HEK293 (cell line): ENCODE results near the gene SKOR1.

Source experiments
- CTCF ChIA-PET: fragments of 350-600 bp; formaldehyde crosslinking; extraction: SDS; loops from one replicate; lab custom pipeline; 2021; ENCODE audit warnings: antibody characterized with exemption; lab: Yijun Ruan, JAX
- POLR2A ChIA-PET: fragments of 300-600 bp; formaldehyde crosslinking; extraction: SDS; loops from one replicate; lab custom pipeline; 2020; ENCODE audit warnings: antibody characterized with exemption, inconsistent platforms; lab: Yijun Ruan, JAX
- H3K27ac ChIP-seq: fragments of 200-500 bp; sonication (Bioruptor generic); 2 replicates; pipeline ENCODE4 v1.5.1; 2014; ENCODE audit warnings: low read depth, low read length, control low read depth, inconsistent platforms; ENCODE audit errors: extremely low read depth
- H3K36me3 ChIP-seq, 2 experiments: fragments of 200-500 bp in 1 of 2; sonication (Bioruptor generic) in 1 of 2; 1 replicate in 1 of 2; 2 replicates in 1 of 2; pipeline ENCODE4 v1.5.1; 2014 to 2017; ENCODE audit warnings: inconsistent platforms in 2 of 2, low read length in 2 of 2; ENCODE audit not compliant: control insufficient read depth in 2 of 2, insufficient read depth in 1 of 2
- H3K4me1 ChIP-seq: fragments of 200-500 bp; sonication (Bioruptor generic); 2 replicates; pipeline ENCODE4 v1.5.1; 2014; ENCODE audit warnings: mild to moderate bottlenecking, low read length, inconsistent platforms; ENCODE audit not compliant: control insufficient read depth, insufficient read depth
- H3K4me3 ChIP-seq: 2 replicates; pipeline ENCODE4 v1.5.1; 2011; ENCODE audit warnings: low read depth, mild to moderate bottlenecking, control low read depth, low read length, moderate library complexity
- H3K9me3 ChIP-seq: fragments of 200-500 bp; sonication (Bioruptor generic); 2 replicates; pipeline ENCODE4 v1.5.1; 2014; ENCODE audit warnings: low read depth, low read length, inconsistent platforms; ENCODE audit not compliant: control insufficient read depth, insufficient read depth
- SCRT2 ChIP-seq: fragments of 450-650 bp; formaldehyde crosslinking; IDR thresholded peaks from 2 replicates; pipeline ENCODE4 v1.5.1; 2016; ENCODE audit warnings: missing biosample characterization, missing genetic modification characterization
- ZBTB1 ChIP-seq: fragments of 450-650 bp; formaldehyde crosslinking; IDR thresholded peaks from 2 replicates; pipeline ENCODE4 v1.5.1; 2016; ENCODE audit warnings: missing biosample characterization, missing genetic modification characterization
- ZBTB20 ChIP-seq: fragments of 450-650 bp; formaldehyde crosslinking; IDR thresholded peaks from 2 replicates; pipeline ENCODE4 v1.5.1; 2016; ENCODE audit warnings: missing biosample characterization, missing genetic modification characterization
- ZBTB21 ChIP-seq: fragments of 450-650 bp; formaldehyde crosslinking; IDR thresholded peaks from 2 replicates; pipeline ENCODE4 v1.5.1; 2017; ENCODE audit warnings: missing biosample characterization, missing genetic modification characterization
- ZNF174 ChIP-seq: fragments of 450-650 bp; formaldehyde crosslinking; IDR thresholded peaks from 2 replicates; pipeline ENCODE4 v1.5.0; 2017; ENCODE audit warnings: missing biosample characterization, mild to moderate bottlenecking, missing genetic modification characterization
- ZNF175 ChIP-seq: fragments of 450-650 bp; formaldehyde crosslinking; IDR thresholded peaks from 2 replicates; pipeline ENCODE4 v1.5.1; 2016; ENCODE audit warnings: missing biosample characterization, missing genetic modification characterization
- ZNF23 ChIP-seq: fragments of 450-650 bp; formaldehyde crosslinking; IDR thresholded peaks from 2 replicates; pipeline ENCODE4 v1.5.1; 2016; ENCODE audit warnings: missing biosample characterization, missing genetic modification characterization, borderline replicate concordance
- ZNF239 ChIP-seq: fragments of 450-650 bp; formaldehyde crosslinking; IDR thresholded peaks from 2 replicates; pipeline ENCODE4 v1.5.1; 2016; ENCODE audit warnings: missing biosample characterization, missing genetic modification characterization
- ZNF555 ChIP-seq: fragments of 450-650 bp; formaldehyde crosslinking; conservative IDR thresholded peaks from 2 replicates; pipeline ENCODE4 v1.5.1; 2017; ENCODE audit warnings: missing biosample characterization, mild to moderate bottlenecking, missing genetic modification characterization, inconsistent platforms
- ZNF585B ChIP-seq: fragments of 450-650 bp; formaldehyde crosslinking; IDR thresholded peaks from 2 replicates; pipeline ENCODE4 v1.5.1; 2016; ENCODE audit warnings: missing biosample characterization, missing genetic modification characterization
- ZNF664 ChIP-seq: fragments of 450-650 bp; formaldehyde crosslinking; IDR thresholded peaks from 2 replicates; pipeline ENCODE4 v1.5.1; 2016; ENCODE audit warnings: missing biosample characterization, missing genetic modification characterization
- ZNF707 ChIP-seq: fragments of 450-650 bp; formaldehyde crosslinking; IDR thresholded peaks from 2 replicates; pipeline ENCODE4 v1.5.1; 2016; ENCODE audit warnings: missing biosample characterization, missing genetic modification characterization
- ZNF747 ChIP-seq: fragments of 450-650 bp; formaldehyde crosslinking; IDR thresholded peaks from 2 replicates; pipeline ENCODE4 v1.5.1; 2016; ENCODE audit warnings: missing biosample characterization, missing genetic modification characterization
- ZNF776 ChIP-seq: fragments of 450-650 bp; formaldehyde crosslinking; IDR thresholded peaks from 2 replicates; pipeline ENCODE4 v1.5.0; 2017; ENCODE audit warnings: missing biosample characterization, missing genetic modification characterization, borderline replicate concordance
- ZNF843 ChIP-seq: fragments of 450-650 bp; formaldehyde crosslinking; IDR thresholded peaks from 2 replicates; pipeline ENCODE4 v1.5.1; 2016; ENCODE audit warnings: missing biosample characterization, missing genetic modification characterization
- TF ChIP-seq, protein P1 (sequence below): fragments of 450-650 bp; formaldehyde crosslinking; IDR thresholded peaks from 2 replicates; pipeline ENCODE4 v1.5.1; 2016; ENCODE audit warnings: missing biosample characterization, missing genetic modification characterization
- TF ChIP-seq, protein P2 (sequence below): fragments of 450-650 bp; formaldehyde crosslinking; conservative IDR thresholded peaks from 2 replicates; pipeline ENCODE4 v1.5.1; 2016; ENCODE audit warnings: low read depth, missing biosample characterization, missing genetic modification characterization
- TF ChIP-seq, protein P3 (sequence below): fragments of 450-650 bp; formaldehyde crosslinking; IDR thresholded peaks from 2 replicates; pipeline ENCODE4 v1.5.1; 2016; ENCODE audit warnings: missing biosample characterization, missing genetic modification characterization, low read depth

SKOR1 gene

DNA sequence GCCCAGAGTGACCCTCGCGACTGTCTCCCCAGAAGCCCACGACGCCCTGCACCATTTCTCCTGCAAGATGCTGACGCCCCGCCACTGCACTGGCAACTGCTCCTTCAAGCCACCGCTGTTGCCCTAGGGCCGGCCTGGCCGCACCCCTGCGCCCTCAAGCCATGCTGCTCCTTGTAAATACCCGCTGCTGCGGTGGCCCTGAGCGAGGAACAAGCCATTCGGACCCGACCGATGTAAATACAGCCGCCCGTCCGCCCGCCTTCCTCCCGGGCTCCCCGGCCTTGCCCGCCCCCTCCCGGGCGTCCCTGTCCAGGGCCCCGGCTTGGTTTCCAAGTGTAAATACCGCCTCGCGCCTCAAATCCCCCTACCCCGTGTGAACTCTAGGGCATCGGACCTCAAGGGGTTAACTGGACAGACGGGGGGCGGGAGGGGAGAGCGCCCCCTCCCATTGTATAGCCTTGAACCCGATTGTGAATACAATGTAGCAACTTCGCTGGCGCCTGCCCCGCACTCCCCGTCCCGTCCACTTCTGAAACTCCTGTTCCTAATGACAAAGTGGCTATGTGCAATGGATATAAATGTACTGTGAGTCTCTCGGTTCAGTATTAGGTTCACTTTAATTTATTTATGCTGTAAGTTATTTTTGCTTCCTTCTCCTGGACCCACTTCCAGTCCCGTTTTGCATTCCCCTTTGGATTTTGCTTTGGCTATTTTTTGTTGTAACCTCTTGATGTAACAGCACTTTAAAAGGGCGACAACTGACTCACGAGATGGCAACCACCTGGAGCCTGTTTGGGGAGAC is 8.6 kb downstream of the SKOR1 start:
- ChIA-PET POLR2A (no interaction called here), CTCF (interaction anchor here (0.7 kb wide), 1 partner anchor 42 kb away, joined by 8 read pairs; no protein-coding TSS in a partner anchor)
- TF ChIP-seq, protein P1, sequence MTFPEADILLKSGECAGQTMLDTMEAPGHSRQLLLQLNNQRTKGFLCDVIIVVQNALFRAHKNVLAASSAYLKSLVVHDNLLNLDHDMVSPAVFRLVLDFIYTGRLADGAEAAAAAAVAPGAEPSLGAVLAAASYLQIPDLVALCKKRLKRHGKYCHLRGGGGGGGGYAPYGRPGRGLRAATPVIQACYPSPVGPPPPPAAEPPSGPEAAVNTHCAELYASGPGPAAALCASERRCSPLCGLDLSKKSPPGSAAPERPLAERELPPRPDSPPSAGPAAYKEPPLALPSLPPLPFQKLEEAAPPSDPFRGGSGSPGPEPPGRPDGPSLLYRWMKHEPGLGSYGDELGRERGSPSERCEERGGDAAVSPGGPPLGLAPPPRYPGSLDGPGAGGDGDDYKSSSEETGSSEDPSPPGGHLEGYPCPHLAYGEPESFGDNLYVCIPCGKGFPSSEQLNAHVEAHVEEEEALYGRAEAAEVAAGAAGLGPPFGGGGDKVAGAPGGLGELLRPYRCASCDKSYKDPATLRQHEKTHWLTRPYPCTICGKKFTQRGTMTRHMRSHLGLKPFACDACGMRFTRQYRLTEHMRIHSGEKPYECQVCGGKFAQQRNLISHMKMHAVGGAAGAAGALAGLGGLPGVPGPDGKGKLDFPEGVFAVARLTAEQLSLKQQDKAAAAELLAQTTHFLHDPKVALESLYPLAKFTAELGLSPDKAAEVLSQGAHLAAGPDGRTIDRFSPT (tag by site-specific recombination) = no peak
- TF ChIP-seq ZBTB21 = no peak
- TF ChIP-seq, protein P2, sequence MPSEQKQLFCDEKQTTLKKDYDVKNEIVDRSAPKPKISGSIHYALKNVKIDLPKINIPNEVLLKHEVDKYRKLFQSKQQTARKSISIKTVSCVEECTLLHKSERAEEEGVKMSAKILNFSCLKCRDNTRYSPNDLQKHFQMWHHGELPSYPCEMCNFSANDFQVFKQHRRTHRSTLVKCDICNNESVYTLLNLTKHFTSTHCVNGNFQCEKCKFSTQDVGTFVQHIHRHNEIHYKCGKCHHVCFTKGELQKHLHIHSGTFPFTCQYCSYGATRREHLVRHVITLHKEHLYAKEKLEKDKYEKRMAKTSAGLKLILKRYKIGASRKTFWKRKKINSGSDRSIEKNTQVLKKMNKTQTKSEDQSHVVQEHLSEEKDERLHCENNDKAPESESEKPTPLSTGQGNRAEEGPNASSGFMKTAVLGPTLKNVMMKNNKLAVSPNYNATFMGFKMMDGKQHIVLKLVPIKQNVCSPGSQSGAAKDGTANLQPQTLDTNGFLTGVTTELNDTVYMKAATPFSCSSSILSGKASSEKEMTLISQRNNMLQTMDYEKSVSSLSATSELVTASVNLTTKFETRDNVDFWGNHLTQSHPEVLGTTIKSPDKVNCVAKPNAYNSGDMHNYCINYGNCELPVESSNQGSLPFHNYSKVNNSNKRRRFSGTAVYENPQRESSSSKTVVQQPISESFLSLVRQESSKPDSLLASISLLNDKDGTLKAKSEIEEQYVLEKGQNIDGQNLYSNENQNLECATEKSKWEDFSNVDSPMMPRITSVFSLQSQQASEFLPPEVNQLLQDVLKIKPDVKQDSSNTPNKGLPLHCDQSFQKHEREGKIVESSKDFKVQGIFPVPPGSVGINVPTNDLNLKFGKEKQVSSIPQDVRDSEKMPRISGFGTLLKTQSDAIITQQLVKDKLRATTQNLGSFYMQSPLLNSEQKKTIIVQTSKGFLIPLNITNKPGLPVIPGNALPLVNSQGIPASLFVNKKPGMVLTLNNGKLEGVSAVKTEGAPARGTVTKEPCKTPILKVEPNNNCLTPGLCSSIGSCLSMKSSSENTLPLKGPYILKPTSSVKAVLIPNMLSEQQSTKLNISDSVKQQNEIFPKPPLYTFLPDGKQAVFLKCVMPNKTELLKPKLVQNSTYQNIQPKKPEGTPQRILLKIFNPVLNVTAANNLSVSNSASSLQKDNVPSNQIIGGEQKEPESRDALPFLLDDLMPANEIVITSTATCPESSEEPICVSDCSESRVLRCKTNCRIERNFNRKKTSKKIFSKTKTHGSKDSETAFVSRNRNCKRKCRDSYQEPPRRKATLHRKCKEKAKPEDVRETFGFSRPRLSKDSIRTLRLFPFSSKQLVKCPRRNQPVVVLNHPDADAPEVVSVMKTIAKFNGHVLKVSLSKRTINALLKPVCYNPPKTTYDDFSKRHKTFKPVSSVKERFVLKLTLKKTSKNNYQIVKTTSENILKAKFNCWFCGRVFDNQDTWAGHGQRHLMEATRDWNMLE (tag by site-specific recombination) = no peak
- no peak for TF ChIP-seq ZNF664 (tag by site-specific recombination)
- TF ChIP-seq ZNF585B (tag by site-specific recombination) = no peak
- TF ChIP-seq ZNF747 (tag by site-specific recombination) = no peak
- TF ChIP-seq, protein P3, sequence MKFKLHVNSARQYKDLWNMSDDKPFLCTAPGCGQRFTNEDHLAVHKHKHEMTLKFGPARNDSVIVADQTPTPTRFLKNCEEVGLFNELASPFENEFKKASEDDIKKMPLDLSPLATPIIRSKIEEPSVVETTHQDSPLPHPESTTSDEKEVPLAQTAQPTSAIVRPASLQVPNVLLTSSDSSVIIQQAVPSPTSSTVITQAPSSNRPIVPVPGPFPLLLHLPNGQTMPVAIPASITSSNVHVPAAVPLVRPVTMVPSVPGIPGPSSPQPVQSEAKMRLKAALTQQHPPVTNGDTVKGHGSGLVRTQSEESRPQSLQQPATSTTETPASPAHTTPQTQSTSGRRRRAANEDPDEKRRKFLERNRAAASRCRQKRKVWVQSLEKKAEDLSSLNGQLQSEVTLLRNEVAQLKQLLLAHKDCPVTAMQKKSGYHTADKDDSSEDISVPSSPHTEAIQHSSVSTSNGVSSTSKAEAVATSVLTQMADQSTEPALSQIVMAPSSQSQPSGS = no peak
- no peak for TF ChIP-seq ZNF776
- TF ChIP-seq ZNF555 = no peak
- no peak for TF ChIP-seq ZNF707
- TF ChIP-seq ZNF175 = no peak
- TF ChIP-seq SCRT2 (tag by site-specific recombination) = no peak
- no peak for TF ChIP-seq ZBTB1 (tag by site-specific recombination)
- no peak for TF ChIP-seq ZNF239 (tag by site-specific recombination)
- TF ChIP-seq ZNF843 (tag by site-specific recombination) = no peak
- no peak for TF ChIP-seq ZBTB20 (tag by site-specific recombination)
- TF ChIP-seq ZNF174 = no peak
- no peak for TF ChIP-seq ZNF23 (tag by site-specific recombination)
- no peaks in the 10 kb centered on the region for H3K36me3 ChIP-seq
- no peak overlapping the region for H3K27ac ChIP-seq
- no peaks in the 10 kb centered on the region; the same call in 1 of the 2 replicates for H3K4me1 ChIP-seq
- no peaks in the 10 kb centered on the region for H3K9me3 ChIP-seq
- H3K4me3 ChIP-seq = no peak overlapping the region
